ENCODE results near the gene SLC25A22.

SLC25A22 gene

DNA sequence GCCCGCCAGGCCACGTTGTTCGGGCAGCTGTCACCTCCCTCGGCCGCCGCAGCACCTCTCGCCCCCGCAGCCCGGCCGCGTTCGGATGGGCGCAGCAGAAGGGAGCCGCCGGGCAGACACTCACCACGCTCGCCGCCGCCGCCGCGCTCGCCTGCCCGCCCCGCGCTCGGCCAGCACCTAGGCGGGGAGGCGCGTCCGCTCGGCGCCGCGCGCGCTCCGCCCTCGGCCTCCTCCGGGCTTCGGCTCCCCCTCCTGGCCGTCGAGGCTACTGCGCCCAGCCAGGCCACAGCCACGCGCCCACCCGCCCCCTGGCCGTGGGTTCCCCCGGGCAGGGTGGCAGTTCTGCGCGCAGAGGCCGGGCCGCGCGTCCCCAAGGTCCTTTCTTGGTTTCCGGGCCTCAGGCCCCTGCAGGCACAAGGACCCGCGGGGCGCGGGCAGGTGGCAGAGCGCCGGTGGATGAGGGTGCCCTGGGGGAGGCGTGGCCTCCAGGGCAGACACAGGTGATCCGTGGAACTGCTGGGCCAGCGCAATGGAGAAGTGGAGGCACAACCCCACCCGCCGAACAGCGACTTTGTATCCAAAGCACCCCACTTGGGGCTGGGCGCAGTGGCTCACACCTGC, at the start of gene SLC25A22:
TSS of gene SLC25A22 (minus strand) at position 189 of the 621 bp plus-strand sequence. CDS start 3,275 bp downstream, outside the sequence.
- no peak for DNase-seq (ENCODE audit: low read depth)

DNA sequence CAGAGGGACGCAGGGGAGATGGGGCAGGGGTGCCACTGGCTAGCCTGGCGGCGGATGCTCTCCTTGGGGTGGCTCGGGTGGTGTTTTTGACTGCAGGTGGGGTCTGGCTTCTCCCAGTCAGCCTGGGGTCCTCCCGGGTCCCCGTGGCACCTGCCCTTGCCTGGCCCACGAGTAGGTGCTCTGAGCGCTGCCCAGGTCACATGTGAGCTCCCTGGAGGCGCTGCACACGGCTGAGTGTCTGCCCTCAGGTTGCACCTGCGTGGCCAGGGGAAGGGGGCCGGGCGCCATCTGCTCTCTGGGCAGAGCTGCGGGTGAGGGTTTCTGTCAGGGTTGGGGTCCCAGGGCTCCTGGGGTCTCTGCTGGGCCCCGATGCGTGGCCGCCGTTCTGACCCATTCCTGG, 49.8 kb upstream of the SLC25A22 start:
- no peak for DNase-seq (ENCODE audit: low read depth)

DNA sequence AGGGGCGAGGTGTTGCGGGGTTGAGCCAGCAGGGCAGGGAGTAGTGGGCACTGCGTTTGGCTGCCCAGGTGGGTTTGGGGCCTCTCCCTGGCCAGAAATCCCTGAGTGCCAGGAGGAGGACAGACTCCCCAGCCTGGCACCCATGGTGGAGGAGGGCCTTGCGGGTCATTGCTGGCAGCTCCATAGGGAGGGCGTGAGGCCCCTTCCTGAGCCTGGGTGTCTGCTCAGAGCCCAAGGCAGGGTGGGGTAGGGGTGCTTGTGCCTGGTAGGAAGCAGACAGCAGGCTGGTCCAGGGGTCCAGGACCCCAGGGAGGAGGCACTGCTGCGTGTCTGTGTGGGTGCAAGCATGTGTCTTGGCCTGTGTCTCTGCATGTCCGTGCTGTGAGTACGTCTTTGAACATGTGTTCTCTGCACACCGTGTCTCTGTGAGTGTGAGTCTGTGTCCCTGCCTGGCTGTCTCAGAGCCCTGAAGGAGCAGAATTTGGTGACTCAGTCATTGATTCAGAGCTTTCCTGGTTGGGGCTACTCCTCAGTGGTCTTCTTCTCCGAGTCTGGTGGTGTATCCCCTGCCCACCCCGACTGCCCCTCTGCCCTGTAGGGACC, 48.5 kb upstream of the SLC25A22 start:
- DNase-seq (ENCODE audit: low read depth), result no peak

DNA sequence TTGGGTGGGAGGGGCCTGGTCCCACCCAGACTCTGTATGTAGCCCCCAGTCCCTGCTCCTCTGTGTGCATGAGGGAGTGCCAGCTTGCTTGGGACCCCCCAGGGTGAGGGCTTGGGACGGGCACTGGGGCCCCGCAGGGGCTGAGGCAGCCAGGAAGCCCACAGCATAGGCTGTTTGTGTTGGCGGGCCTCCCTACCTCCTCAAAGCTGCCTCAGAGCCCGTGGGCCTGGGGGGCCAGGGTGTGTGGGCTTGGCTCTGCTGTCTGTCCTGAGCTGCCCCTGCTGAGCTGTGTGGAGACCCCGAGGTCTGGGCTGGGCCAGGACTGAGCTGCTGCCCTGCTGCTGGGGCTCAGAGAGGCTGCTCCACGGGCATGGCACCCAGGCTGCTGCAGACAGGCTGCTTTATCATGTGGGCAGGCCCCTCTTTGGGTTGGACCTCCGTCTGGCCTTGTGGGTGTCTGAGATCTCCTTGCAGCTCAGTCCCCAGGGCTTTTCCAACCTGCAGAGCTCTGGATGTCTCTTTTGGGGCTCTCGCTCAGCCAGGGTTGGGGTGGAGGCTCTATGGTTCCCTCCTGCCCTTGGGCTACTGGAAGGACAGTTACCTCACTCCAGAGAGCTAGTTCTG, 47.9 kb upstream of the SLC25A22 start:
- no peak for DNase-seq (ENCODE audit: low read depth)

DNA sequence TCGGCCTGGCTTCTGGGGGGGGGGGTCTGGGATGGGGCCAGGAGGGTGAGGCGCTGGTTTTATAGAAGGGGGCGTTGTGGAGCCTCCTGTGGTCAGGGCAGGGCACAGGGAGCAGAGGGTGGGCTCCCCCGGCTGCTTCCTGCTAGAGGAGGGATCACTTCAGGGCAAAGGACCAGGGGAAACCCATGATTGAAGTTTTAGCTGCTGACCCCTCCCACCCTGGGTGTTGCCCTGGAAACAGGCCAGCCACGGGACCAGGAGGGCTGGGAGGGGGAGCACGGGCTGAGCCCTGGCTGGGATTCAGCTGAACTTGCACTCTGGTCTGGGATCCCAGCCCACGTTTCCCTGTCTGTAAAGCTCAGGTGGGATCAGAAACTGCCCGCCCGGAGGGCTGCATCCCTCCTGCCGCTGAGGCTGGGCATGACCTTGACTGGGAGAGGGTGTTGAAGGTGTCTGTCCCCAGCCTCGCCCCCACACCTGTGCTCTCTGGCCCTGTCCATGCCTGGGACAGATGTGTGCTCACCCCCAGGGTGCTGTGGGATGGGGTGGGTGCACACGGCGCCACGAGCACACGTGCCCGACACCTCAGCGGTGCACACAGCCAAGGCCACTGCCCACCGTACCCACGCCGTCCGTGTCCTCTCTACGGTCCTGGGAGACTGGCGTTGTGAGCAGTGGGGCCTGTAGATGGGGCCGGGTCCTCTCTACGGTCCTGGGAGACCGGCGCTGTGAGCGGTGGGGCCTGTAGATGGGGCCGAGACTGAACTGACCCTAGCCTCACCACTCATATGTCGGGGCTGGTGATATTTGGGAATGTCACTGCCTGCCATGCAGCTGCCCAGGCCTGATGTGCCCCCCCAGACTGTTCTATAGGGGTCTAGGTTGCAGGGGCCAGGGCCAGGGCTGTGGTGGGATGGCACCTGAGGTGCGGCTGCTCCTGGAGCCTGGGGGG, 46.9 kb upstream of the SLC25A22 start:
- DNase-seq (ENCODE audit: low read depth), result no peak

DNA sequence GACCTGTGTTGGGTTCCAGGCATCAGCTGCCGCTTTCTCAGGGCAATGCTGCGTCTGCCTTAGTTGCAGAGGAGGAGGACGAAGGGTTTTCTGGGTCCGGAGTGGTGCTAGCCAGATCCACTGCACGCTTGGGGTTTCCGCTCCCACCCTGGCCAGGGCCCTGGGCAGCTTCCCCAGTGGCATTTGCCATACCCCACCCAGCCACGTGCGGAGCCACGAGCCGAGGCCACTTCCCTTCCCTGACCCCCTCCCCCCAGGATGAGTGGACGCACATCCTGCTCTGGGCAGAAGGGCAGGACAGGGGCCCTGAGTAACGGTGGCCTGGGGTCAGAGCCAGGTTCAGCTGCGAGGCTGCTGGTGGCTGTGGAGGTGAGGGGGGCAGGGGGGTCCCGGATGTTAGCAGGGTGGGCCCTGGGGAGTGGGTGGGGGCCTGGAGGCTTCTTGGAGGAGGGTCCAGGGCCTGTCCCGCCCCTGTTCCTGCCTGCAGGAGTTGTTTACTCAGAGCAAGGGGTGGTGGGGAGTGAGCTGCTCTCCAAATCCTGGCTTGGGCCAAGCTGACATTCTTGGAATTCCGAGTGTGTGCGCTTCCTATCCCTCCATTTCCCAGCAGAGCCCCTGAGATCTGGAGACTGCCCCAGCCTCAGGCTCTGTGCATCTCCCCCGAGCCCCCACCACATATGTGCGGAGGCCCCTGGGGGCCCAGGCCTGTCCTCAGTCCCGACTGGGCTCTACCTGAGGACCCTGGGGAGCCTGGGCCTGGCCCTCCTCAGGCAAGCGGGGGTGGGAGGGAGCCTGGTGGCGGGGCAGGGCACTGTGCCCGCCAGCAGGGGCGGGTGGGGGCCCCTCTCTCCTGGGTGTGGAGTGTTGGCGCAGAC, 46.0 kb upstream of the SLC25A22 start:
- DNase-seq (ENCODE audit: low read depth), result no peak

DNA sequence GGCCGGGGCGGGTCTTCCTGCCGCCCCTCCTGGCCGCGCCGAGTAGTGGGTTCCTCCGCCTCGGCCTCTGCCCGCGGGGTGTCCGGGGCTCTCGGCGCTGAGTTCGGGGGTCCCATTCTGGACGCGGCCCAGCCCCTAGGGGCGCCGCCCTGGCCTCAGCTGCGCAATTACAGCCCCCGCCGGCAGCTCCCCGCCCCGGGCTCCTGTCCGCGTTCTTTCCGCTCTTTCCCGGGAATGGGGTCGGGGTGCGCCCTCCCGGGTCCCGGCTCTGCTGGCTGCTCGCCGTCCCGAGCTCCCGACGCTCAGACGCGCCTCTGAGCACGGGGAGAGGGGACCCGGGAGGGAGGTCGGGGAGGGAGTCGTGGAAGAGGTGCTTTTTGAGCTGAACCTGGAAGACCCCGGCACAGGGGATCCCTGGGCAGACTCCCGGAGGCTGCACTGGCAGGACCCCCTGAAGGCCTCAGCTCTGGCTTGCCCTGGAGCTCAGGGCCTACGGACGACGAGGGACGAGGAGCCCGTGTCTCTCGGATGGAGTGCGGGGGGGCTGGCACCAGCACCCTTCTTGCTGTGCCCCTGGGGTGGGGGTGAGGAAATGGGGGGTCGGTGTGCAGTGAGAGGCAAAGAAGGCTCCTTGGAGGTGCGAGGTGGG, 45.1 kb upstream of the SLC25A22 start:
- no peak for DNase-seq (ENCODE audit: low read depth)

DNA sequence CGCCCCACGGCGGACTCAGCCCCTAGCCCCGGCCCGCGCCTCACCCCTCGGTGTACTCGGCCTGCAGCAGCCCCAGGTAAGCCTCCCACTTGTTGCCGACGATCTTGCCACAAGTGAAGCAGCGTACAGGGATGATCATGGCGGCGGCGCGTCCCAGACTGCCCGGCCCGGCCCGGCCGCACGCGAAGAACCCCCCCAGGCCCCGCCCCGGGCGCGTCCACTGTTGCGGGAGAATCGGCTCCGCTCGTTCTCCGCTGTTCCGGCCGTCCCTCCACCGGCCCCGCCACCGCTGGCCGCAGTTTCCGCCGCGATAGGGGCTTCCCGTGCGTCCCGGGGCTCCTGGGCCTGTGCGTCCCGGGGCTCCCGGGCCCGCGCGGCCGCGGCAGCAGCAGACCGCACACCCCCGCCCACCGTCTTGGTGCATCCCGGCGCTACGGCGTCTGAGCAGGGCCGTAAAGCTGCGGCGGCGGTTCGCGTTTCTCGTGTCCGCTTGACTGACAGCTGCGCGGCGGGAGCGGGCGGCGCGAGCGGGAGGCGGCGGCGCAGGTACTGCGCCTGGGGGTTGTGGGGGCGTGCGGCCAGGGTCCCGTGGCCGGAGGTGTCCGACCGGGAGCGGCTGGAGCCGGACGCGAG, 44.4 kb upstream of the SLC25A22 start, which contains the start of the genes POLR2L and TSPAN4:
TSS of gene POLR2L (minus strand) at position 160 of the 633 bp plus-strand sequence. CDS start at position 139, 21 bp downstream.
TSS of gene TSPAN4 (plus strand) at position 483 of the 633 bp plus-strand sequence. CDS start 7,453 bp downstream, outside the sequence.
- DNase-seq (ENCODE audit: low read depth), result no peak

DNA sequence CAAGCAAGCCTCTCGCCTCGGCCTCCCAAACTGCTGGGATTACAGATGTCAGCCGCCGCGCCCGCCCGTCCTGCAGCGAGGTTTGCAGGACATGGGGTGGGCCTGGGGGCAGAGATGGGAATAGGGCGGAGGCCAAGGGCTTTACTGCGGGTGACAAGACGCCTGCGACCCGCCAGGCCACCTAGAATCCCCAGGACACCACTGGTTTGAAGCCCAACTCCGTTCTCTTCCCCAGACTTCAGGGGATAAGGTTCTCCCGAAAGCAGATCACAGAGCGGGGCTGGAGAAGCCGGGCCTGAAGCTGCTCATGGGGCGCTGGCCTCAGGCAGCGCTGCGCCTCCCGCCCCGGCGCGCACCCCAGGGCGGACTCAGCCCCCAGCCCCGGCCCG, 43.9 kb upstream of the SLC25A22 start:
- no peak for DNase-seq (ENCODE audit: low read depth)

DNA sequence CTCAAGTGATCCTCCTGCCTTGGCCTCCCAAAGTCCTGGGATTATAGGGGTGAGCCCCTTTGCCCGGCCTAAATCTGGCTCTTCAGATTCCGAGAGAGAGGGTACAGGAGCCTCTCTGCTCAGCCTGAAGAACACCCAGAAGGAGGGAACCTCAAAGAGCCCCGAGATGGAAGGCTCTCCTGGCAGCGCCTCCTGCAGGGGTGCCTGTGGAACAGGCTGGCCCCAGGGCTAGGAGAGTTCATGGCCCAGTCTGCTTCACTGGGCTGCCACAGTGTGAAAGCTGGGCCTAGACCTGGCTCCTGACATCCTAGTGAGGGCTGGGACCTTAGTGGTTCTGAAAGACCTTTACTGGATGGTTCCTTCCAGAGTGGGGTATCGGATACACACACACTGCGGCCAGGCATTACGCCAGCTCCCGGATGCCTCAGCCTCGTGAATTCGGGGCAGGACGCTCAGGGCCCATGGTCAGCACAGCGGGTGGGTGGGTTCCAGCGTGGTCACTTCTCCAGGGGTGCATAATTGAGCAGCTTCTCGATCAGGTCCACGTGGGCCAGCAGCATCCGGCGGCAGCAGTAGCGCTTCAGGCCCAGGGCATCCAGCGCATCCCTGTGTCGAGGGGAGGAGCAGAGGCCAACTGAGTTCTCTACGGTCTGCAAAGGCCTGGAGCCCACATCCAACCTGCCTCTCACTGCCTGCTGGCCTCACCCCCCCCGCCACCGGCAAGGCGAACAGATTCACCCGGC, 42.0 kb upstream of the SLC25A22 start:
- no peak for DNase-seq (ENCODE audit: low read depth)

DNA sequence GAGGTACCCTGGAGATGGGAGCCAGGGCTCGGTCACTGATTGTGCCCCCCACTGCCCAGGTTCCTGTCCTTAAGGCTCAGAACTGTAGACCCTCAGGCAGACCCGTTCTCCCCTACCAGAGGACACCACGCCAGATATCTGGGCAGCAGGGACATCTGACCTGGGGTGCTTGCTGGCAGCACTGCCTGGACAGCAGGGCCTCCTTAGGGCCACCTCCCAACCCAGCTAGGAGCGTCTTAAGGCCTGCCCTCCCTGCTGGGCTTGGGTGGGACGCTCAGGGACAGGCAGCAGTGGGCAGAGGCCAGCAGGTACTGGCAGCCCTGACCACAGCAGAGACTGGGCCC, 41.2 kb upstream of the SLC25A22 start:
- no peak for DNase-seq (ENCODE audit: low read depth)

DNA sequence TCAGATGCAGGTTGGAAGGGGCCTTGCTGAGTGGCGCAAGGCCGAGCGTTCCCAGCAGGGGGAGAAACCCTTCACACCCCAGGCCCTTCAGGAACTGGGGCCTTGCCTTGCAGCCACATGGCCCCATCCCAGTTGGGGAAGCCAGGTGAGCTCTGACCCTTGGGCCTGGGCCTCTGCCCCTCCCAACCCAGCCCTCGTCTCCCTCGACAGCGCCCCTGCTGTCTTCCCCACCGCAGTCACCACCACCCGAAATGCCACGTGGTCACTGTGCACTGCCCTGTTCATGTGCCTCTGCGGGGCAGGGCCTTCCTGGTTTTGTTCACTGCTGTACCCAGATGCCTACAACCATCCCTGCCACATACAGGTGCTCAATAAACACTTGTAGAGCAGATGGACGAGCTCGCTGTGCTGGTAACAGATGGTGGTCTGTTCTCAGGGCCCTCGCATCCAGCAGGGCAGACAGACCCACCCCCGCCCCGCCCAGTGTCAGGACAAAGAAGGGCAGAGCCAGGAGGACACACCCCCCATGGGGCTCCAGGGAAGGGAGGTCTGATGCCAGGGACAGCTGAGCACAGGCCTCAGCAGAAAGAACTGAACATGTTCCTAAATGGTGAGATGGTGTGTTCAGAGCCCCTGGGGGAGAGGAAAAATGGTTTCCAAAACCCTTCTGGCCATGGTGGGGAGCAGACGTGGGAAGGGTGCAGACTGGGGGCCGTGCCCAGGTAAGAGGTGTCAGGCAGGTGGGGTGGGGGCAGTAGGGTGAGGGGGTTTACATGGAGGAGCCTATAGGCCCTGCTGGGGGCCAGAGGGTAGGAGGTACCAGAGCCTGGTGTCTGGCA, 40.6 kb upstream of the SLC25A22 start:
- DNase-seq (ENCODE audit: low read depth), result no peak

DNA sequence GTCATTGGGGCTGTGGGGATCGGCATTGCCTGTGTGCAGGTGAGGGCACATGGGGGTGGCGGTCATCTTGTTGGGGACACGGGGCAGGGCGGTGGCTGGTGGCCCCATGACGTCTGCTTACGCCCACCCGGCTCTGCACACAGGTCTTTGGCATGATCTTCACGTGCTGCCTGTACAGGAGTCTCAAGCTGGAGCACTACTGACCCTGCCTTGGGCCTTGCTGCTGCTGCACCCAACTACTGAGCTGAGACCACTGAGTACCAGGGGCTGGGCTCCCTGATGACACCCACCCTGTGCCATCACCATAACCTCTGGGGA, 39.9 kb upstream of the SLC25A22 start:
- no peak for DNase-seq (ENCODE audit: low read depth)

DNA sequence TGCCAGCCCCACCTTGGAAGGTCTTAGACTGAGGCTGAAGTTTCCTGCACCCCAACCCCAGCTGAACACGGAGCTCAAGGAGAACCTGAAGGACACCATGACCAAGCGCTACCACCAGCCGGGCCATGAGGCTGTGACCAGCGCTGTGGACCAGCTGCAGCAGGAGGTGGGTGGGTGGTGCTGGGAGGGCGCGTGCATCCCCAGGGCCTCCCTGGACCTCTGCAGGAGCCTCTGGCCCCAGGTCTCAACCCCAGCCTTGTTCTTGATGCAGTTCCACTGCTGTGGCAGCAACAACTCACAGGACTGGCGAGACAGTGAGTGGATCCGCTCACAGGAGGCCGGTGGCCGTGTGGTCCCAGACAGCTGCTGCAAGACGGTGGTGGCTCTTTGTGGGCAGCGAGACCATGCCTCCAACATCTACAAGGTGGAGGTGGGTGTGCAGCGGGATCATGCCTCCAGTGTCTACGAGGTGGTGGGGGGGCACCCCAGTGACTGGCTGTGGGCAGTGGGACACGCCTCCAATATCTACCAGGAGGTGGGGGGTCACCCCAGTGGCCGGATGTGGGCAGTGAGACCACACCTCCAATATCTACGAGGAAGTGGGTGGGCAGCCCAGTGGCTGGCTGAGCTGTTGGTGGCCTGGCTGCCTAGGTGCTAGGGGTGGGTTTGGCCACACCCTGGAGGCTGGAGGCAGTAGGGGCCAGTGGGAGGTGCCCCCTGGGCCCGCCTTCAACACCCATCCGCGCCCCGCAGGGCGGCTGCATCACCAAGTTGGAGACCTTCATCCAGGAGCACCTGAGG, 39.3 kb upstream of the SLC25A22 start:
- DNase-seq (ENCODE audit: low read depth), result no peak

DNA sequence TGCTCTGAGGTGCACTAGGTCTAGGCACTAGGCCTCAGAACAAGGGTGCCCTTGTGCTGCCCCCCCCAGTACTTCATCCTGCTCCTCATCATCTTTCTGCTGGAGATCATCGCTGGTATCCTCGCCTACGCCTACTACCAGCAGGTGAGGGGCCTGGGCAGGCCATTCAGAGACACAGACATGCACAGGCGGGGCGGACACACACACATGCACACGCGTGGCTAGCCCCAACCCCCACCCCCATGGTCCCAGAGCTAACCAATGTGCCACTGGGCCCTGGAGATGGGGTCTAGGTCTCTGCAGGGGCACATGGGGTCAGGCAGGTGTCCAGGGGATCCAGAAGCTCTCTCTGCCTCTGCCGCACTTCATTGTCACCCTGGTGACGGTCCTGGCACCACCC, 38.6 kb upstream of the SLC25A22 start:
- no peak for DNase-seq (ENCODE audit: low read depth)

DNA sequence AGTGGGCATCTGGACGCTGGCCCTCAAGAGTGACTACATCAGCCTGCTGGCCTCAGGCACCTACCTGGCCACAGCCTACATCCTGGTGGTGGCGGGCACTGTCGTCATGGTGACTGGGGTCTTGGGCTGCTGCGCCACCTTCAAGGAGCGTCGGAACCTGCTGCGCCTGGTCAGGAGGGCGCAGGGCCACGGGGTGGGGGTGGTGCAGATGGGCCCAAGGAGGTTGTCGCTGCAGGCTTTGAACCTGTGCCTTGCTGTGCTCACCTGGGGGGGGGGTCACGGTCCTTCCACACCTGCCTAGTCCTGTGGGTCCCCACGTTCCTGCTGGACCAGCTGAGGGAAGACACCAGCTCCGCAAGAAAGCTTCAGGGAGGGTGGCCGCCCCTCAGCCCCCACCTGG, 38.2 kb upstream of the SLC25A22 start:
- no peak for DNase-seq (ENCODE audit: low read depth)

DNA sequence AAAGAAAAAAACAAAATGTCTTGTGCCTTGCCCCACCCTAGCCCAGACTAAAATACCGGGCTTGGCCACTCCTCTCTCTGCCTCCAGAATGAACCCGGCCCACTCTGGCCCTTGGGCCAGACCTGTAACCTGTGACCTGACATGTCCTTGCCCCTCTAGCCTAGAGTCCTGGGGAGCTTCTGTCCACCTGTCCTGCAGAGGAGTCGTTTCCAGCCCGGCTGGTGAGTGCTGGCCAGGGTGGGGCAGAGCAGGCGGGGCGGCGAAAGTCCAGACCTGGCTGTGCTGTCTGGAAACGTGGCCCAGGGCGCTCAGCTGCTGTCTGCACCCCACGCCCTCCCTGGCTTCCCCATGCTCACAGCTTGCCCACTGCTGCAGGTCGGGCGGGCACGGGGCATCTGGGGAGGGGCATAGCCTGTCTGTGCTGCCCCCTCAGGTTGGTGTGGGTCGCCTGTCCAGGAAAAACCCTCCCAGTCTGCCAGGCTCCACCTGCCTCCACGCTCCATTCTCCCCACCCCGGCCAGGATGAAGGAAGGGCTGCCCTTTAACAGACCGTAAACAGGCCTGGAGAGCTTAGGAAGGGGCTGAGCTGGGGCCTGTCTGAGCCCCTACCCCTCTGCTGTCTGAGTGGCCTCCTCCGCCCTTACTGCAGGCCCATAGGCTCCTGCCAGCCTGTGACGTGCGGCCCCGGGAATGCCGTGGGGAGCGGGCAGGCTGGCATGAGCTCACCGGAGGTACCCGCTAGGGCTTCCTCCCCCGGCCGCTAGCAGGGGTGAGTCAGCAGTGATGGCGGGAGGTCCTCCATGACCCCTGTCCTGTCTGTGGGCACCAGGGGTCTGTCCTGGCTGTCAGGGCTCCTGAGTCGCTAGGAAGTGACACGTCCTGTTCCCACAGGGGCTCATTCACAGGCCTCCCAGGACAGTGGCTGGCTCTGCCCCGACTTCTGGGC, 36.6 kb upstream of the SLC25A22 start:
- no peak for DNase-seq (ENCODE audit: low read depth)

All from CMK (cell line).